ENCODE measurements around the gene TAF12. TPM values are rescaled to one million over a fixed set of nuclear protein-coding genes. Genes with fewer than 3 reads are reported as not detected.
"Not testable (repeated sequence)": the region's sequence is repeated elsewhere in the genome, so short reads cannot be mapped to it uniquely, and the experiment has no call there.

TAF12 gene
- total RNA-seq, 1 donor: 38.9 TPM

GRCh38 chr1:28604411-28604810 lies 38.5 kb downstream of the TAF12 start:
- no peak overlapping the region for H3K4me3 ChIP-seq (ENCODE audit: low read depth, low read length)
- DNase-seq (ENCODE audit: low read depth): no peak
- TF ChIP-seq CTCF (IDR thresholded peaks at IDR 0.05; ENCODE audit: insufficient read depth, low read depth, low read length): no peak

GRCh38 chr1:28602536-28603439 lies 40.1 kb downstream of the TAF12 start:
- H3K4me3 ChIP-seq (ENCODE audit: low read depth, low read length): no peak overlapping the region
- peak; percentile 84 for DNase-seq (ENCODE audit: low read depth)
- peak; percentile 76 for TF ChIP-seq CTCF (IDR thresholded peaks at IDR 0.05; ENCODE audit: insufficient read depth, low read depth, low read length)

- peak; percentile 86 for DNase-seq (ENCODE audit: low read depth)
- no peak overlapping the region for H3K4me3 ChIP-seq (ENCODE audit: low read depth, low read length)
Observed at GRCh38 chr1:28601696-28602095, 41.2 kb downstream of the TAF12 start.

GRCh38 chr1:28596276-28596675 lies 46.6 kb downstream of the TAF12 start:
- not testable (repeated sequence) for H3K4me3 ChIP-seq (ENCODE audit: low read depth, low read length); DNase-seq (ENCODE audit: low read depth)

More at GRCh38 chr1:28601696-28602095, 41.2 kb downstream of the TAF12 start:
- TF ChIP-seq CTCF (IDR thresholded peaks at IDR 0.05; ENCODE audit: insufficient read depth, low read depth, low read length): no peak

GRCh38 chr1:28595412-28596191 lies 47.3 kb downstream of the TAF12 start:
- no peak for TF ChIP-seq CTCF (IDR thresholded peaks at IDR 0.05; ENCODE audit: insufficient read depth, low read depth, low read length)
- H3K4me3 ChIP-seq (ENCODE audit: low read depth, low read length): no peak overlapping the region
- no peak for DNase-seq (ENCODE audit: low read depth)

- DNase-seq (ENCODE audit: low read depth); H3K4me3 ChIP-seq (ENCODE audit: low read depth, low read length): not testable (repeated sequence)
Observed at GRCh38 chr1:28594686-28595411, 48.0 kb downstream of the TAF12 start.

- H3K4me3 ChIP-seq (ENCODE audit: low read depth, low read length); DNase-seq (ENCODE audit: low read depth): not testable (repeated sequence)
Observed at GRCh38 chr1:28593988-28594356, 48.9 kb downstream of the TAF12 start.

All from fibroblast of villous mesenchyme (primary cell).